22Rv1 (cell line): ENCODE data around the gene NUP98.

ENCODE experiments used
- H3K27ac ChIP-seq: fragments of 450-650 bp; 2 replicates; pipeline ENCODE4 v1.5.1; 2017
- ZFX ChIP-seq: fragments of 450-650 bp; IDR thresholded peaks from 2 replicates; pipeline ENCODE4 v1.6.1; 2017; ENCODE audit warnings: antibody characterized with exemption, borderline replicate concordance
- TF ChIP-seq, protein P1 (sequence below): fragments of 450-650 bp; IDR thresholded peaks from 2 replicates; pipeline ENCODE4 v1.5.1; 2017; ENCODE audit warnings: mild to moderate bottlenecking

NUP98 gene

GRCh38 chr11:3747704-3748103 is 49.6 kb downstream of the NUP98 start:
- no peak overlapping the region for H3K27ac ChIP-seq
- no peak for TF ChIP-seq ZFX
- TF ChIP-seq, protein P1, sequence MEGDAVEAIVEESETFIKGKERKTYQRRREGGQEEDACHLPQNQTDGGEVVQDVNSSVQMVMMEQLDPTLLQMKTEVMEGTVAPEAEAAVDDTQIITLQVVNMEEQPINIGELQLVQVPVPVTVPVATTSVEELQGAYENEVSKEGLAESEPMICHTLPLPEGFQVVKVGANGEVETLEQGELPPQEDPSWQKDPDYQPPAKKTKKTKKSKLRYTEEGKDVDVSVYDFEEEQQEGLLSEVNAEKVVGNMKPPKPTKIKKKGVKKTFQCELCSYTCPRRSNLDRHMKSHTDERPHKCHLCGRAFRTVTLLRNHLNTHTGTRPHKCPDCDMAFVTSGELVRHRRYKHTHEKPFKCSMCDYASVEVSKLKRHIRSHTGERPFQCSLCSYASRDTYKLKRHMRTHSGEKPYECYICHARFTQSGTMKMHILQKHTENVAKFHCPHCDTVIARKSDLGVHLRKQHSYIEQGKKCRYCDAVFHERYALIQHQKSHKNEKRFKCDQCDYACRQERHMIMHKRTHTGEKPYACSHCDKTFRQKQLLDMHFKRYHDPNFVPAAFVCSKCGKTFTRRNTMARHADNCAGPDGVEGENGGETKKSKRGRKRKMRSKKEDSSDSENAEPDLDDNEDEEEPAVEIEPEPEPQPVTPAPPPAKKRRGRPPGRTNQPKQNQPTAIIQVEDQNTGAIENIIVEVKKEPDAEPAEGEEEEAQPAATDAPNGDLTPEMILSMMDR: no peak

DNA sequence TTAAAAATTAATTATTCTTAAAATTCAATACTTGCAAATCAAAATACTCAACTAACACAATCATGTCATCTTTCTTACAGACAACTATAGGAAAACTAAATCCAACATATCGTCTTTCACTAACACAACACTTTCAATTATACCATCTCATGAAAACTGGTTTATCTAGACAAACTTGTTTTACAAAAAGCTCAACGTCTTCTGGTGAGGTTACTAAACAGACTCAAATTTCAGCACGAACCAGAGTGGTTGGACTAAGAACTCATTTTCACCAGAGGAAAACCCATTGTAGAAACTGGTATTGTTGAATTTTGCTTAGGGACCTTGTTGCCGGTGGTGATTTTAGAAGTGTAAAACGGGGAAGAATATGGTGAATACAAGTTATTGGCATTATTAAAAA is 52.2 kb downstream of the NUP98 start:
- TF ChIP-seq ZFX: no peak
- TF ChIP-seq, protein P1: no peak
- peak overlapping the region; percentile 77 for H3K27ac ChIP-seq

DNA sequence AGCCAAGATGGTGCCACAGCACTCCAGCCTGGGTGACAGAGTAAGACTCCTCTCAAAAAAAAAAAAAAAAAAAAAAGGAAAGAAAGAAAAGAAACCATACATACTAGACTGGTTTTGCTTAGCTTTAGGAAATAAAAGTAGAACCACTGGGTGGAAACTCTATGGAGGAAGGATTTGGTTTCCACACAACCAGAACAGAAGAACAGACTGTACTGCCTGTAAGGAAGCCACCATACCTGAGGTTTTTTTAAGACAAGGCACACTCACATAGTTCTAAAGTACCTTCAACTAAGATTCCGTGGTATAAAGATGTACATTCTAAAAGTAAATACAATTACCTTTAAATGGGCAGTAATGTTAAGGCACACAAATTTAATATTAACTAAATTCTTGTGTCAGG is 58.6 kb downstream of the NUP98 start:
- TF ChIP-seq, protein P1: no peak
- TF ChIP-seq ZFX: no peak
- no peak overlapping the region for H3K27ac ChIP-seq

DNA sequence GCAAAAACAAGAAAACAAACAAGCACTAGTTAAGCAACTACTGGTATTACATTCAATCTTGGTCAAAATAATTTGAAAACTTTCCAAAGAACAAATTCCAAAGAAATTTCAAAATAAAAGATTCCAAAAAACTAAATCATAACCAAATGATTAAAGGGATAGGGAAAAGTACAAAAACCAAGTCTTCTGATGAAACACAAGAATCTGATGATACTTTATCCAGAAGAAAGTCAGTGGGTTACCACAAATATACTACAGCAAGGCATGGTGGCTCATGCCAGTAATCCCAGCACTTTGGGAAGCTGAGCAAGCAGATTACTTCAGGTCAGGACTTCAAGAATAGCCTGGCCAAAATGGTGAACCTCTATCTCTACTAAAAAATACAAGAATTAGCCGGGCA is 59.1 kb downstream of the NUP98 start:
- TF ChIP-seq, protein P1: no peak
- no peak for TF ChIP-seq ZFX
- H3K27ac ChIP-seq: no peak overlapping the region

DNA sequence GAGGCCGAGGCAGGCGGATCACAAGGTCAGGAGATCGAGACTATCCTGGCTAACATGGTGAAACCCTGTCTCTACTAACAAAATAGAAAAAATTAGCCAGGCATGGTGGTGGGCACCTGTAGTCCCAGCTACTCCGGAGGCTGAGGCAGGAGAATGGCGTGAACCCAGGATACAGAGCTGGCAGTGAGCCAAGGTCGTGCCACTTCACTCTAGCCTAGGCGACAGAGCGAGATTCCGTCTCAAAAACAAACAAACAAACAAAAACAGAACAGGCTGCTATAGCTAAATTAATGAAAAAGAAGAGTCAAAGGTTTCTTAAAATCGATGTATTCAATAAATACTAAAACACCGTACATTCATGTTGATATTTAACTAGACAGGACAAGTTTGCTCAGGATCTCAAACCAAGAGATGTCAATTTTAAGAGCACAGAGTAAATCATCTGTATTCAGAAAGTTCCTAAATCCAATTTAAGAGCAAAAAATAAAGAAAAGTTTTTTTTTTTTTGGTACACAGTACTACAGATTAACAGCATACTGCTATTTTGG is 59.9 kb downstream of the NUP98 start:
- no peak overlapping the region for H3K27ac ChIP-seq

DNA sequence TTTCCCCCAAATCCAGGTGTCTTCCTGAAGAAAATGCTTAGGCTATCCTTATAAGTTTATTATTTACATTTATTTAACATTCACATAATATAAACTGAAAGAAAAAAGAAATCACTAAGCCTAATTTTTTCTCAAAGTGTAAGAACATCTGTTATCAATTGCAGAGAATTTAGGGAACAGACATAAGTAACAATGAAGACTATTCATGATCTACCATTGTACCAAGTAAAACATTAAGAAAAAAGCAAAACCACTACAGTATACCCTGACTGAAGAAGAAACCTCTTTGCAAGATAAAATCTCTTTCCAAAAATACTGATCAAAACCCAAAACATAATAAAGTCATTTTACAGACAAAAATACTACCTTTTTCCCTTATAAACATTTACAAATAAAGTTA is 60.5 kb downstream of the NUP98 start:
- TF ChIP-seq, protein P1: no peak
- no peak for TF ChIP-seq ZFX
- H3K27ac ChIP-seq: no peak overlapping the region

More for the DNA sequence above, 59.9 kb downstream of the NUP98 start:
- no peak for TF ChIP-seq ZFX
- TF ChIP-seq, protein P1: no peak

DNA sequence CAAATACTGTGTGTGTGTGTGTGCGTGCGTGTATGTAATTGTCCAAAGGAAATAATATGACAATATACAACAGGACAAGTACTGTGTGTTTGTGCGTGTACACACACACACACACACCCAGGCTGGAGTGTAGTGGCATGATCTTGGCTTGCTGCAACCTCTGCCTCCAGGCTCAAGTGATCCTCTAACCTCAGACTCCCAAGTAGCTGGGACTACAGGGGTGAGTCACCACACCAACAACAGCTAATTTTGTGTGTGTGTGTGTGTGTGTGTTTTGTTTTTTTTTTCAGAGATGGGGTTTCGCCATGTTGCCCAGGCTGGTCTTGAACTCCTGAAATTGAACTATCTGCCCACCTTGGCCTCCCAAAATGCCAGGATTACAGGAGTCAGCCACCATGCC is 61.5 kb downstream of the NUP98 start:
- no peak for TF ChIP-seq ZFX
- TF ChIP-seq, protein P1: no peak
- H3K27ac ChIP-seq: no peak overlapping the region
